Ovary (tissue), 9 donors: ENCODE results near the gene PHB1. TPM values are rescaled to one million over a fixed set of nuclear protein-coding genes. Genes with fewer than 3 reads are reported as not detected.

Source experiments
- DNase-seq, 5 donors: peaks; one replicate each; pipeline ENCODE4 v3.0.0-alpha.2; 2019 to 2020
- H3K27ac ChIP-seq, 2 donors: fragments of 200-600 bp; one replicate each; pipeline versions ENCODE4 v1.5.1 to v1.8.0; 2019 to 2022
- H3K27me3 ChIP-seq: fragments of 200-600 bp; one replicate; pipeline ENCODE4 v1.8.0; 2022
- H3K36me3 ChIP-seq: fragments of 200-600 bp; sonication (generic); one replicate; pipeline ENCODE4 v1.5.1; 2019
- H3K4me1 ChIP-seq: one replicate; pipeline ENCODE4 v1.8.1; 2013; ENCODE audit warnings: mild to moderate bottlenecking, moderate library complexity; ENCODE audit not compliant: insufficient read depth
- H3K4me3 ChIP-seq: fragments of 200-600 bp; sonication (generic); one replicate; pipeline ENCODE4 v1.5.1; 2017
- H3K9me3 ChIP-seq, 2 donors: fragments of 200-600 bp in 1 of 2; sonication (generic) in 1 of 2; one replicate each; pipeline versions ENCODE4 v1.5.1 to v1.8.1; 2013 to 2019; ENCODE audit warnings: mild to moderate bottlenecking in 1 of 2, moderate library complexity in 1 of 2
- CTCF ChIP-seq, 3 donors: fragments of 450-650 bp in 2 of 3; fragments of 200-600 bp in 1 of 3; IDR thresholded peaks; one replicate each; pipeline versions ENCODE4 v1.5.1 to v1.8.0; 2016 to 2022; ENCODE audit warnings: antibody characterized with exemption in 3 of 3, mild to moderate bottlenecking in 1 of 3
- EP300 ChIP-seq: sonication (generic); formaldehyde crosslinking; IDR thresholded peaks from one replicate; pipeline ENCODE4 v1.6.1; 2017; ENCODE audit warnings: antibody characterized with exemption
- POLR2A ChIP-seq: fragments of 450-650 bp; IDR thresholded peaks from one replicate; pipeline ENCODE4 v1.6.1; 2017; ENCODE audit warnings: antibody characterized with exemption, mild to moderate bottlenecking, moderate library complexity
- WGBS, 3 donors: extraction: QIAGEN DNeasy Blood & Tissue Kit in 1 of 3; methylation state at CpG; one replicate each; pipeline versions ENCODE4 v1.1.5 to v1.1.7; 2013 to 2017; 5-methylcytosine and 5-hydroxymethylcytosine counted together
- intact Hi-C, 4 donors: fragments of 100-400 bp; cut with DNase I; formaldehyde crosslinking; loops; one replicate each; pipeline versions ENCODE4 v1.11.0 to v1.15.1; 2022 to 2023
- polyA plus RNA-seq, 2 donors: library from polyadenylated mRNA; stranded (reverse); fragments of 200-250 nt in 1 of 2; fragments of 350-450 nt in 1 of 2; fragmentation: Illumina TruSeq in 1 of 2; extraction: RNeasy Lipid Tissue Mini Kit (QIAGEN cat#74804) in 1 of 2; gene quantifications; one replicate each; pipeline ENCODE4 v1.2.3, GENCODE V29; 2013 to 2014
- total RNA-seq, 7 donors: library from RNA; depleted of rRNA in 2 of 7; stranded (reverse); fragments of >200 nt in 2 of 7; fragmentation: NEBNext Ultra II Directional in 3 of 7; extraction: Animal tissue kit (Norgen Biotek cat#: 25700) in 3 of 7; gene quantifications; one replicate each; pipeline versions ENCODE4 v1.1.0 to v1.2.4, GENCODE V29; 2016 to 2023
- donor health status: DM: no; HTN: no; CAD: no; lungs with moderate emphysema.
- donor health status: DM: no; HTN: no; CAD: no.
- donor health status: Bipolar disorder and iron deficiency.
- donor health status: DM: yes; HTN: yes; CAD: no.
- donor health status: DM: no; HTN: no; CAD: no.
- donor health status: DM: yes; HTN: yes; CAD: no.

The PHB1 gene
- total and polyA plus RNA-seq, 9 donors, result 46.0 to 148 (median 106) TPM

GRCh38 chr17:49409066-49409465, 5.6 kb downstream of the PHB1 start:
- Histone ChIP-seq H3K9me3 (no peaks in the 10 kb centered on the region), H3K36me3 (no peaks in the 10 kb centered on the region), H3K4me1 (peaks cover 2% of the 10 kb centered on the region), H3K27ac (no peak overlapping the region), H3K4me3 (no peak overlapping the region), H3K27me3 (no peaks in the 10 kb centered on the region)
- intact Hi-C loops, result loop anchor here (10.0 kb wide), 2 partner anchors 86 to 146 kb away; partner anchors contain the start of gene NGFR (in 1 of the 4)
- DNase-seq, result no peak
- 90 to 94% (median 92%) methylated on average over 14 of the region's 14 CpGs for WGBS, 3 donors
- TF ChIP-seq EP300 (no peak), POLR2A (no peak), CTCF (IDR thresholded peaks at IDR 0.05) (no peak)

GRCh38 chr17:49407981-49408501, 6.6 kb downstream of the PHB1 start:
- no peaks in the 10 kb centered on the region for H3K9me3 ChIP-seq
- H3K27me3 ChIP-seq, result no peaks in the 10 kb centered on the region
- H3K4me1 ChIP-seq, result no peaks in the 10 kb centered on the region
- H3K36me3 ChIP-seq, result no peaks in the 10 kb centered on the region
- no peak overlapping the region for H3K27ac ChIP-seq
- WGBS, 3 donors, result 25 to 31% (median 27%) methylated on average over 9 of the region's 9 CpGs
- no peak for TF ChIP-seq EP300
- TF ChIP-seq CTCF (IDR thresholded peaks at IDR 0.05), result peak in 2 of 3 donors; percentile 17 to 40
- H3K4me3 ChIP-seq, result no peak overlapping the region
- intact Hi-C loops, result loop anchor here (10.0 kb wide), 2 partner anchors 87 to 147 kb away; partner anchors contain the start of gene NGFR (in 1 of the 4)
- DNase-seq, result peak; percentile 50 to 76 (median 60)

- no peaks in the 10 kb centered on the region for H3K9me3 ChIP-seq
- no peaks in the 10 kb centered on the region for H3K27me3 ChIP-seq
- TF ChIP-seq CTCF (IDR thresholded peaks at IDR 0.05) (no peak), POLR2A (no peak), EP300 (no peak)
- intact Hi-C loops, result loop anchor here (10.0 kb wide), 2 partner anchors 88 to 148 kb away; partner anchors contain the start of gene NGFR (in 1 of the 4)
- WGBS, 3 donors, result 91 to 96% (median 95%) methylated on average over 9 of the region's 9 CpGs
- no peak overlapping the region for H3K4me3 ChIP-seq
- no peaks in the 10 kb centered on the region for H3K36me3 ChIP-seq
- DNase-seq, result no peak
- H3K4me1 ChIP-seq, result no peaks in the 10 kb centered on the region
- no peak overlapping the region for H3K27ac ChIP-seq
Measured at GRCh38 chr17:49407086-49407485, 7.6 kb downstream of the PHB1 start.

DNA sequence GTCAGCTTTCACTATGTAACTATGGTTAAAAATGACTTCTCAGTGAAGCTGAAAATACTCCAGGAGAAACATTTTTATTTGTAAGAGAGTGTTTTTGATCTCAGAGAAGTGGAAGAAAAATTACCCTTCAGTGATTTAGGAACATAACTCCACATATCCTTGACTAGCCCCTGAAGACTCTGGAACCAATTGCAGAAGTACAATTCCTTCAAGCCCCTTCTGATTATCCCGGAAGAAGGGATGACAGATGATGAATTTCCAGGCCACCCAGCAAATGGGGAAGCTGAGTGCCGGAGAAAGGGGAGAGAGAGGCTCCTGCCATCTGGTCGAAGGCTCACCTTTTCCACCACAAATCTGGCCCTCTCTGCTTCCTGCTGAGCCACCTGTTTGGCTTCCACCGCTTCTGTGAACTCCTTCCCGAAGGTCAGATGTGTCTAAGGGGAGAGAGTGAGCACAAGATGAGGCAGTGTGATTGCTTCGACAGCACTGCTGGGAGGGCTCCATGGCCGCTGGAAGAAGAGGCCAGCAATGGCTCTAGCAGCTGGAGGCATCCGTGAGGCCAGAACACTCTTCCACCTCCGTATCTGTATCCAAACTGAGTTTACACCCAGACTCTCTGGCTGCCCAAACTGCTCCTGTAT, 8.1 kb downstream of the PHB1 start:
- intact Hi-C loops, result loop anchor here (10.0 kb wide), 2 partner anchors 88 to 148 kb away; partner anchors contain the start of gene NGFR (in 1 of the 4)
- no peaks in the 10 kb centered on the region for H3K36me3 ChIP-seq

More for the DNA sequence above, 8.1 kb downstream of the PHB1 start:
- WGBS, 3 donors, result 84 to 88% (median 88%) methylated on average over 9 of the region's 9 CpGs
- Histone ChIP-seq H3K4me1 (no peaks in the 10 kb centered on the region), H3K9me3 (no peaks in the 10 kb centered on the region), H3K27ac (no peak overlapping the region), H3K4me3 (no peak overlapping the region), H3K27me3 (no peaks in the 10 kb centered on the region)
- no peak for TF ChIP-seq CTCF (IDR thresholded peaks at IDR 0.05)
- TF ChIP-seq POLR2A, result no peak
- no peak for TF ChIP-seq EP300
- no peak for DNase-seq
